ENCODE data around the gene CCDC88A.

DNA sequence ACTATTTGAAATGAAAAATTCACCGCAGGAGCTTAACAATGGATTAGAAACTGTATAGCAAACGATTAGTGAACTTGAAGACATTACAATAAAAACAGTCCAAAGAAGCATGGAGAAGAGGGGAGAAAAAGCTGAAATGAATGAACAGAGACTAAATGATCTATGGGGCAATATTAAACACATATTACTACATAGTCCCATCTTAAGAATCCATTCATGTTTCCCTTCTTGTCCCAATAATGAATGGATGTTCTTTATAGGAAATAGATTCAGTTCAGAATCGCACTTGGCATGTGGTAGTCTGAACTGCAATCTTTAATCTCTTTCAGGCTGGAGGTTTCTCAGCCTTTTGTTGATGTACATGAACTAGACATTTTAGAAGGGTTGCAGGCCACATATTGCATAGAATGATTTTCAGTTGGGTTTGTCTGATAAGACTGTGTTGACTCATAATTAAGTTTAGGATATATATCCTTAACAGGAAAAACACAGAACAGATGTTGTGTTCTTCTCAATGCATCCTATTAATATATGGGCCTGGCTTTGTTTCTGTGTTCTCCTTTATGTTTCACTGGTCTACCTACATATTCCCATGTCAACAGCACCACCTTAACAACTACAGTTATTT lies 27.9 kb downstream of the CCDC88A start:
- TF ChIP-seq, protein P1, sequence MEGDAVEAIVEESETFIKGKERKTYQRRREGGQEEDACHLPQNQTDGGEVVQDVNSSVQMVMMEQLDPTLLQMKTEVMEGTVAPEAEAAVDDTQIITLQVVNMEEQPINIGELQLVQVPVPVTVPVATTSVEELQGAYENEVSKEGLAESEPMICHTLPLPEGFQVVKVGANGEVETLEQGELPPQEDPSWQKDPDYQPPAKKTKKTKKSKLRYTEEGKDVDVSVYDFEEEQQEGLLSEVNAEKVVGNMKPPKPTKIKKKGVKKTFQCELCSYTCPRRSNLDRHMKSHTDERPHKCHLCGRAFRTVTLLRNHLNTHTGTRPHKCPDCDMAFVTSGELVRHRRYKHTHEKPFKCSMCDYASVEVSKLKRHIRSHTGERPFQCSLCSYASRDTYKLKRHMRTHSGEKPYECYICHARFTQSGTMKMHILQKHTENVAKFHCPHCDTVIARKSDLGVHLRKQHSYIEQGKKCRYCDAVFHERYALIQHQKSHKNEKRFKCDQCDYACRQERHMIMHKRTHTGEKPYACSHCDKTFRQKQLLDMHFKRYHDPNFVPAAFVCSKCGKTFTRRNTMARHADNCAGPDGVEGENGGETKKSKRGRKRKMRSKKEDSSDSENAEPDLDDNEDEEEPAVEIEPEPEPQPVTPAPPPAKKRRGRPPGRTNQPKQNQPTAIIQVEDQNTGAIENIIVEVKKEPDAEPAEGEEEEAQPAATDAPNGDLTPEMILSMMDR (IDR thresholded peaks at IDR 0.05; ENCODE audit: low read depth, low read length): no peak
- TF ChIP-seq POLR2A (IDR thresholded peaks at IDR 0.05; ENCODE audit: extremely low read depth, insufficient read length) (no peak), MYC (IDR thresholded peaks at IDR 0.05; ENCODE audit: low read depth, low read length) (no peak)
